IPS-18c (cell line): ENCODE results near the gene RLN2.

Source experiments
- H3K4me3 ChIP-seq: 2 replicates; pipeline ENCODE4 v1.7.0; 2013; ENCODE audit warnings: low read depth, mild to moderate bottlenecking, low read length, moderate library complexity; ENCODE audit not compliant: insufficient read depth
- H3K9me3 ChIP-seq: one replicate; pipeline ENCODE4 v1.6.1; 2013; ENCODE audit warnings: mild to moderate bottlenecking, low read length, moderate library complexity; ENCODE audit not compliant: control insufficient read depth, insufficient read depth

Gene RLN2

DNA sequence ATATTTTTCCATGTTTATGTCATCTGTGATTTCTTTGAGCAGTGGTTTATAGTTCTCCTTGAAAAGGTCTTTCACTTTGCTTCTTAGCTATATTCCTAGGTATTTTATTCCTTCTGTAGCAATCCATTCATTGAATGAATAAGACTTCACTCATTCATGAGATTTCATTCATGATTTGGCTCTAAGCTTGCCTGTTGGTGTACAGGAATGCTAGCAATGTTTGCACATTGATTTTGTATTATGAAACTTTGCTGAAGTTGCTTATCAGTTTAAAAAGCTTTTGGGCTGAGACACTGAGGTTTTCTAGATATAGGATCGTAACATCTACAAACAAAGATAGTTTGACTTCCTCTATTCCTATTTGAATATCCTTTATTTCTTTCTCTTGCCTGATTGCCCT is 15.9 kb downstream of the RLN2 start:
- H3K9me3 ChIP-seq, result no peaks in the 10 kb centered on the region
- H3K4me3 ChIP-seq, result no peak overlapping the region

DNA sequence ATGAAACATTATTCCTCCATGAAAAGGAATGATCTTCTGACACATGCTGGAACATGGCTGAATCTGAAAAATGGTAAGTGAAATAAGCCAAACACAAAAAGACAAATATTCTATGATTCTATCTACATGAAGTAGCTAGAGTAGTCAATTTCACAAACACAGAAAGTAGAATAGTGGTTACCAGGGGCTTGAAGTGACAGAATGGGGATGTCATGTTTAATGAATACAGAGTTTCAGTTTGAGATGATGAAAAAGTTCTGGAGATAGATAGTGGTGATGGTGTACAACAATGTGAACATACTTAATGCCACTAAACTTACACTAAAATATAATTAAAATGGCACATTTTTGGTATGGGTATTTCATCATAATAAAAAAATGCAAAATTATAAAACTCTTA is 18.3 kb downstream of the RLN2 start:
- Histone ChIP-seq H3K9me3 (peaks cover 2% of the 10 kb centered on the region), H3K4me3 (no peak overlapping the region)

DNA sequence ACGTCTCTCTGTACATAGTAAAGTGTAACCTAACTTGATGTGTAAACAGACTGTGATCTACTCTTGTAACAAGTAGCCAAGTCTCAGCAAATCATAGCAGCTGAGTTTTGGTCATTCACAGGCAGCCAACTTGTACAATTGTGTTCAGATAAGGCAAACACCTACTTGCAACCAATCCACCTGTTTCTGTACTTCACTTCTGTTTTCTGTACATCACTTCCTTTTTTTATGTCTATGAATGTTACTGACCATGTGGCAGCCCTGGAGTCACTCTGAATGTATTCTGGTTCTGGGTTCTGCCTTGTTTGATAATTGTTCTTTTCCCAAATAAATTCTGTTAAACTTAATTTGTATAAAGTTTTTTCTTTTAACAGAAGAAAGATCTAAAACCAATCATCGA is 26.0 kb downstream of the RLN2 start:
- Histone ChIP-seq H3K4me3 (no peak overlapping the region), H3K9me3 (peaks cover 2% of the 10 kb centered on the region)

DNA sequence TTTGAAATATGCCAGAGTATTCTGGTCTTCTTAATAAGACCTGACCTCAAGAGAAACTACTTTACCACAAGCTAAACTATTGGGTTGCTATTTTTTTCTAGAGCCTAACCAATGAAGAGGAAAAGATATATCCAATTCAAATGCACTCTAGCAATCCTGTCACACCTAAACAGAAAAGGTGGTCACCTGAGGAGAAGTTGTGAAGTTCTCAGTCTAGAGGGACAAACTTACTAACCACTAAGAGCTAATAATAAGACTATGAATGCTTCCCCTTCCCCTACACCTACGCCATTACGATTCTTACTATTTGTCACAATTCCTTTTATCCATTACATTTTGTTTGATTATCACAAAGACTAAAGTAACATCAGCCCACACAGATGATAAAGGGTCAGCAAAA is 29.7 kb downstream of the RLN2 start:
- Histone ChIP-seq H3K9me3 (no peaks in the 10 kb centered on the region), H3K4me3 (no peak overlapping the region)

DNA sequence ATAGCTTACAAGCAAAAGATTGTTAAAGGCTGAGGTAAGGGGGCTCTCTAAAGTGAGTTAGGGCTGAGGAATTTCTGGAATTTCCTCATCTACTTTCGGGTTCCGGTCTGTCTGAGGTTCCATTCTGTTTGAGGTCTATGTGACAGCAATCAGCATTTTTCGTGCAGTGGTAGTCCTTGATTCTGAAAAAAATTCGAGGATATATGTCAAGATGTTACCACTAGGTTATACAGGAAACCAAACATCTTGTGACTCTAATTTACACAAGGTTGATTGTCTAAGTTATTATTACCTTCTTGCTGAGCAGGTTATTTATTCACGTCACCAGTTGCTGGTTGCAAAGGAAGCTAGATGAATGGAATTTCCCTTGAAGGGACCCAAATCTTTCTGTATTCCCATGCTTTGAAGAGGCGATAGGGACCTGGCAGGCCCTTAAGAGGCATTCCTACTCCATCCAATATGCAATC is 35.2 kb downstream of the RLN2 start:
- Histone ChIP-seq H3K4me3 (no peak overlapping the region), H3K9me3 (no peaks in the 10 kb centered on the region)

DNA sequence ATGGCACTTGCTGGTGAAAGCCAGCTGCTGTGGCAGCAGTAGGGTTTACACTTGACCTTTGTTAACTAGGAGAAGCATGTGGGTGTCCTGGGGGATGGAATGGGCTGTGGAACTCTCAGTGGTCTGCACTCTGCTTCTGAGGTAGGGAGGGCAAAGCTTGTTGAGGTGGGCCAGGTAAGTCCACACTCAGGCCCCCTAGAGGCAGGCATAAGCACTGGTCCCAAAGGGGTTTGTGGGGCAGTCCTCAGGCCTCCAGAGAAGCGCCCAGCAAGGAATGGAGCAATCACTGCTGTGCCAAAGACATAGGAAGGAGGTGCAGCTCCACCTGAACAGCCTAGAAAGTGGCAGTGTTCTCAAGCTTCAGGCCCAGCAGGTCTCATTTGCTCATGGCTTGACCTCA is 38.6 kb downstream of the RLN2 start:
- Histone ChIP-seq H3K9me3 (no peaks in the 10 kb centered on the region), H3K4me3 (no peak overlapping the region)

DNA sequence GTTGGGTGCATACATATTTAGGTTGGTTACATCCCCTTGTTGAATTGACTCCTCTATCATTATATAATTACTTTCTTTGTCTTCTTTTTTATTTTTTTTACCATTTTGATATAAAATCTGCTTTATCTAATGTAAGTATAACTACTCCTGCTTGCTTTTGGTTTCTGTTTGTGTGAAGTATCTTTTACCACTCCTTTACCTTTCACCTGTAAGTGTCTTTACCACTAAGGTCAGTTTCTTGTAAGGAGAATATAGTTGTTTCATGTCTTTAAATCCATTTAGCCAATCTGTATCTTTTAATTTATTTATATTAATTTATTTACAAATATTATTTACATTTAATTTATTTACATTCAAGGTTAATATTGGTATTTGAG is 40.3 kb downstream of the RLN2 start:
- Histone ChIP-seq H3K9me3 (no peaks in the 10 kb centered on the region), H3K4me3 (no peak overlapping the region)

DNA sequence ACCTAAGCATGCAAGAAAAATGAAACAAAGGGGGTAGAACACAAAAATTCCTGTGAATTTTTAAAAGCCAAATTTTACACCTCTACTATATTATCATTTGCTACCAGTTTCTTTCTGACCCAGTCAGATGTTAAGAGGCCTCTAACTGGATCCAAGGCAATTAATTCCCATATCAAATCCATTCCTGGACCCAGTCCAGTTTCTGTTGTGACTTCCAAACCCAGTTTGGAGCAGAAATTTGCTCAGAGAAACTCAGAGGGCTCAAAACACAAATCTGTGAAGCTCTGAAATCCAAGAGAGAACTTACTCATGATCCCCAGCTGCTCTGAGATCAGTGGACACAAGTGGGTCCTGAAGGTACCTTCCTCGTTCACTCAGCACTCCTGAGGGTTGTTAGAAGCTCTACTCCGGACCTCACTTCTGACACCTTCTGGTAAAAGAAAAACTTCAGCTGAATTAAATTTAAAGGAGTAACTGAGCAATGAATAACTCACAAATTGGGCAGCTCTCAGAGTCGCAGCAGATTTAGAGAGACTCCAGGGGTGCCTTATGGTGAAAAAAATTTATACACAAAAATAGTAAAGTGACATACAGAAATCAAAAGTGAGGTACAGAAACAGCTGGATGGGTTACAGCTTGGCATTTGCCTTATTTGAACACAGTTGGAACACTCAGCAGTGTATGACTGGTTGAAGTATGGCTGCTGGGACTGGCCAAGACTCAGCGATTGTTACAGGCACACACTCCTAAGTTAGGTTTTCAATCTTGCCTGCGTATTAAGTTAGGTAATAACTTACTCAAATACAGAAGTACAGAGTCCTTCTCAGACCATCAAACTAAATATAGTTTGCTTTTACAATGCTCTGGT is 40.9 kb downstream of the RLN2 start:
- Histone ChIP-seq H3K9me3 (no peaks in the 10 kb centered on the region), H3K4me3 (no peak overlapping the region)
